SK-N-SH (cell line): ENCODE results near the gene AUTS2.

Experiments
- CTCF ChIP-seq: fragments of 200-600 bp; sonication (generic); IDR thresholded peaks from 2 replicates; pipeline ENCODE4 v1.6.1; 2017; ENCODE audit warnings: antibody characterized with exemption, mild to moderate bottlenecking, moderate library complexity
- EP300 ChIP-seq, 2 experiments: IDR thresholded peaks; 2 replicates each; pipeline versions ENCODE4 v1.4.0 to v1.6.1; 2012; ENCODE audit warnings: borderline replicate concordance in 1 of 2, low read depth in 1 of 2, low read length in 1 of 2
- GABPA ChIP-seq: IDR thresholded peaks from 2 replicates; pipeline ENCODE4 v1.4.0; 2012; ENCODE audit warnings: low read depth, mild to moderate bottlenecking
- JUND ChIP-seq: IDR thresholded peaks from 2 replicates; pipeline ENCODE4 v1.4.0; 2012
- MXI1 ChIP-seq: IDR thresholded peaks from 2 replicates; pipeline ENCODE4 v1.6.1; 2012; ENCODE audit warnings: mild to moderate bottlenecking, low read depth, low read length, improper control_type of control experiment
- NFIC ChIP-seq: IDR thresholded peaks from 2 replicates; pipeline ENCODE4 v1.4.0; 2012; ENCODE audit warnings: borderline replicate concordance
- NRF1 ChIP-seq: IDR thresholded peaks from 2 replicates; pipeline ENCODE4 v1.6.1; 2012; ENCODE audit warnings: low read depth, mild to moderate bottlenecking, low read length
- POLR2AphosphoS5 ChIP-seq: IDR thresholded peaks from 2 replicates; pipeline ENCODE4 v1.6.1; 2012; ENCODE audit warnings: low read depth, low read length
- REST ChIP-seq: IDR thresholded peaks from 2 replicates; pipeline ENCODE4 v1.6.1; 2012; ENCODE audit warnings: mild to moderate bottlenecking, low read depth, low read length, moderate library complexity
- RFX5 ChIP-seq: IDR thresholded peaks from 2 replicates; pipeline ENCODE4 v1.6.1; 2012; ENCODE audit warnings: mild to moderate bottlenecking, improper control_type of control experiment, low read length
- TAF1 ChIP-seq: IDR thresholded peaks from 2 replicates; pipeline ENCODE4 v1.6.1; 2012; ENCODE audit warnings: low read depth, mild to moderate bottlenecking, low read length, moderate library complexity, borderline replicate concordance
- USF1 ChIP-seq: IDR thresholded peaks from 2 replicates; pipeline ENCODE4 v1.4.0; 2012; ENCODE audit warnings: low read depth, borderline replicate concordance
- USF2 ChIP-seq: fragments of 150-350 bp; IDR thresholded peaks from 2 replicates; pipeline ENCODE4 v1.6.1; 2017; ENCODE audit warnings: antibody characterized with exemption, low read length, low read depth, borderline replicate concordance
- YY1 ChIP-seq: IDR thresholded peaks from 2 replicates; pipeline ENCODE4 v1.4.0; 2012; ENCODE audit warnings: low read depth, mild to moderate bottlenecking

- TF ChIP-seq USF2, result no peak
- TF ChIP-seq TAF1, result no peak
- no peak for TF ChIP-seq RFX5
- no peak for TF ChIP-seq POLR2AphosphoS5
- no peak for TF ChIP-seq CTCF
- no peak for TF ChIP-seq USF1
- TF ChIP-seq EP300 (IDR thresholded peaks at IDR 0.05; ENCODE audit: borderline replicate concordance in 1 of 2, low read depth in 1 of 2, low read length in 1 of 2), result no peak
- no peak for TF ChIP-seq MXI1
- TF ChIP-seq YY1, result no peak
- TF ChIP-seq NFIC, result no peak
- no peak for TF ChIP-seq GABPA
- no peak for TF ChIP-seq REST
- no peak for TF ChIP-seq JUND
- no peak for TF ChIP-seq NRF1
Observed at GRCh38 chr7:70632400-70632799, 1034.1 kb downstream of the AUTS2 start.
